Endothelial cell of umbilical vein (primary cell): ENCODE data around the gene ATOSA. TPM values are rescaled to one million over a fixed set of nuclear protein-coding genes. Genes with fewer than 3 reads are reported as not detected.

ENCODE experiments used
- Bru-seq: library from RNA; stranded (reverse); fragments of 400-500 nt; gene quantifications from one replicate; lab custom pipeline; 2021; lab: Mats Ljungman, UMichigan
- BruChase-seq, 2 experiments: library from RNA; stranded (reverse); fragments of 400-500 nt; gene quantifications; one replicate each; lab custom pipeline; 2021; lab: Mats Ljungman, UMichigan
- BruUV-seq: library from RNA; stranded (reverse); fragments of 400-500 nt; replicated peaks from 2 replicates; lab custom pipeline; 2021; lab: Mats Ljungman, UMichigan
- CTCF ChIA-PET: fragments of 300-600, 350-600 bp; sonication (Branson Sonifier 250); formaldehyde crosslinking; loops from one replicate; lab custom pipeline; 2021; ENCODE audit warnings: antibody characterized with exemption, inconsistent platforms; lab: Charles Lee
- POLR2A ChIA-PET: fragments of 300-600, 350-600 bp; sonication (Branson Sonifier 250); formaldehyde crosslinking; loops from one replicate; lab custom pipeline; 2021; ENCODE audit warnings: antibody characterized with exemption, inconsistent platforms; lab: Charles Lee
- DNase-seq: peaks from one replicate; pipeline ENCODE4 v3.0.0-alpha.2; 2011; ENCODE audit warnings: low read depth, low spot score
- FAIRE-seq: peaks from 2 replicates; lab custom pipeline; 2011; peaks lifted over from hg19 to GRCh38; lab: Jason Lieb, UNC
- H2AFZ ChIP-seq: 2 replicates; pipeline ENCODE4 v1.6.0; 2012; ENCODE audit warnings: low read depth, low read length, control low read depth, inconsistent platforms
- H3K27ac ChIP-seq: 2 replicates; pipeline ENCODE4 v1.5.1; 2011; ENCODE audit warnings: low read depth, mild to moderate bottlenecking, control low read depth, low read length, moderate library complexity; ENCODE audit not compliant: insufficient read depth
- H3K27me3 ChIP-seq, 2 experiments: 2 replicates each; pipeline versions ENCODE4 v1.6.0 to v1.6.1; 2011; ENCODE audit warnings: low read length in 2 of 2, mixed read lengths in 1 of 2; ENCODE audit not compliant: control insufficient read depth in 2 of 2, insufficient read depth in 2 of 2
- H3K36me3 ChIP-seq, 2 experiments: 2 replicates in 1 of 2; 3 replicates in 1 of 2; pipeline ENCODE4 v1.5.1; 2011; ENCODE audit warnings: low read length in 2 of 2, mild to moderate bottlenecking in 1 of 2, moderate library complexity in 1 of 2; ENCODE audit not compliant: control insufficient read depth in 2 of 2, insufficient read depth in 2 of 2; ENCODE audit errors: extremely low read depth in 1 of 2
- H3K4me1 ChIP-seq: 3 replicates; pipeline ENCODE4 v1.5.1; 2011; ENCODE audit warnings: mild to moderate bottlenecking, low read length; ENCODE audit not compliant: control insufficient read depth, insufficient read depth; ENCODE audit errors: extremely low read depth
- H3K4me2 ChIP-seq: 2 replicates; pipeline ENCODE4 v1.6.1; 2011; ENCODE audit warnings: low read length, control low read depth, mixed read lengths; ENCODE audit not compliant: insufficient read depth
- H3K4me3 ChIP-seq, 3 experiments: fragments of 200-600 bp in 1 of 3; sonication (generic), shearing (Covaris generic) in 1 of 3; replicated peaks in 1 of 3; 2 replicates each; pipeline ENCODE4 v1.5.1; 2011 to 2016; ENCODE audit warnings: control low read depth in 3 of 3, low read length in 3 of 3, mild to moderate bottlenecking in 2 of 3, inconsistent platforms in 1 of 3, low read depth in 1 of 3, moderate library complexity in 1 of 3; ENCODE audit not compliant: insufficient read depth in 1 of 3
- H3K79me2 ChIP-seq: 2 replicates; pipeline ENCODE4 v1.6.0; 2012; ENCODE audit warnings: low read length, inconsistent platforms; ENCODE audit not compliant: control insufficient read depth, insufficient read depth
- H3K9ac ChIP-seq: replicated peaks from 2 replicates; pipeline ENCODE3; 2011; ENCODE audit warnings: low read length, control low read depth; ENCODE audit not compliant: insufficient read depth; ENCODE audit errors: extremely low read depth
- H3K9me1 ChIP-seq: replicated peaks from 3 replicates; pipeline ENCODE4 v1.6.0; 2011; ENCODE audit warnings: mild to moderate bottlenecking, low read length; ENCODE audit not compliant: control insufficient read depth, insufficient read depth; ENCODE audit errors: extremely low read depth
- H3K9me3 ChIP-seq: replicated peaks from 2 replicates; pipeline ENCODE4 v1.5.1; 2012; ENCODE audit warnings: low read length, inconsistent platforms; ENCODE audit not compliant: control insufficient read depth, insufficient read depth
- H4K20me1 ChIP-seq: replicated peaks from 2 replicates; pipeline ENCODE3; 2011; ENCODE audit warnings: mild to moderate bottlenecking, low read length; ENCODE audit not compliant: control insufficient read depth, insufficient read depth; ENCODE audit errors: extremely low read depth
- CTCF ChIP-seq, 2 donors: IDR thresholded peaks; 1 replicate in 1 of 2; 2 replicates in 1 of 2; pipeline ENCODE4 v1.5.1; 2011; ENCODE audit warnings: low read length in 2 of 2, mild to moderate bottlenecking in 2 of 2, moderate library complexity in 2 of 2, control low read depth in 1 of 2, inconsistent platforms in 1 of 2, low read depth in 1 of 2; ENCODE audit not compliant: insufficient read depth in 1 of 2; ENCODE audit errors: extremely low read depth in 1 of 2
- EZH2 ChIP-seq: IDR thresholded peaks from 2 replicates; pipeline ENCODE4 v1.6.1; 2012; ENCODE audit warnings: borderline replicate concordance, low read depth, mild to moderate bottlenecking, moderate library complexity, low read length, inconsistent platforms; ENCODE audit not compliant: severe bottlenecking
- FOS ChIP-seq: IDR thresholded peaks from 2 replicates; pipeline ENCODE4 v1.6.1; 2011; ENCODE audit warnings: mild to moderate bottlenecking, low read length, moderate library complexity, borderline replicate concordance; ENCODE audit not compliant: insufficient read depth
- JUN ChIP-seq: IDR thresholded peaks from 2 replicates; pipeline ENCODE4 v1.6.1; 2011; ENCODE audit warnings: borderline replicate concordance, low read depth; ENCODE audit not compliant: insufficient read length, insufficient read depth
- MAX ChIP-seq: IDR thresholded peaks from 2 replicates; pipeline ENCODE4 v1.6.1; 2011; ENCODE audit not compliant: insufficient read depth, insufficient read length
- MYC ChIP-seq: IDR thresholded peaks from one replicate; pipeline ENCODE4 v1.6.1; 2011; ENCODE audit warnings: mild to moderate bottlenecking, low read depth, low read length
- POLR2A ChIP-seq: IDR thresholded peaks from 2 replicates; pipeline ENCODE4 v1.6.1; 2012; ENCODE audit warnings: low read depth, mild to moderate bottlenecking, control low read depth, low read length
- POLR2AphosphoS5 ChIP-seq: IDR thresholded peaks from 2 replicates; pipeline ENCODE4 v1.6.1; 2012; ENCODE audit warnings: low read depth, mild to moderate bottlenecking, control low read depth, low read length, moderate library complexity; ENCODE audit not compliant: insufficient read depth
- dilution Hi-C: fragments of 300-500 bp; cut with MboI; formaldehyde crosslinking; loops from one replicate; pipeline ENCODE4 v1.15.0; 2019; ENCODE audit warnings: low sequenced_read_pairs; ENCODE audit not compliant: extremely low pct_ligation_motif_present
- intact Hi-C: fragments of 100-400 bp; cut with micrococcal nuclease; formaldehyde crosslinking; loops from one replicate; pipeline ENCODE4 v1.10.0; 2022
- long read RNA-seq: library from polyadenylated mRNA; stranded (forward); transcript quantifications from one replicate; pipeline ENCODE4 v2.0.0, GENCODE V29; 2021
- polyA minus RNA-seq, 3 experiments: library from RNA; depleted of rRNA, polyadenylated mRNA; stranded (reverse); fragments of >200 nt; gene quantifications; 1 replicate in 1 of 3; 2 replicates in 2 of 3; pipeline ENCODE4 v1.2.3, GENCODE V29; 2011
- polyA plus RNA-seq, 4 experiments: library from polyadenylated mRNA; depleted of rRNA in 3 of 4; stranded (reverse) in 3 of 4; unstranded in 1 of 4; fragments of >200 nt; gene quantifications; 2 replicates each; pipeline versions ENCODE4 v1.2.1 to v1.2.3, GENCODE V29; 2011 to 2012; ENCODE audit warnings: missing spikeins in 1 of 4
- total RNA-seq: library from RNA; stranded (reverse); gene quantifications from 2 replicates; pipeline ENCODE4 v1.2.3, GENCODE V29; 2021

The ATOSA gene
- total RNA-seq (39.1 and 41.1 TPM in 2 replicates), polyA plus RNA-seq (17.1 and 19.4 TPM in 2 replicates), polyA minus RNA-seq (49.2 and 57.4 TPM in 2 replicates), Bru-seq, nascent RNA (percentile 89 among the genes with signal in this experiment), BruChase-seq, experiment 1, labeled RNA remaining after a 6-hour chase (percentile 64 among the genes with signal in this experiment), BruChase-seq, experiment 2, labeled RNA remaining after a 2-hour chase (percentile 84 among the genes with signal in this experiment)
- polyA plus RNA-seq (2011; cell fraction: cytosol; rRNA removed), result 15.4 and 16.5 TPM in 2 replicates
- 90.8 and 104 TPM in 2 replicates for polyA plus RNA-seq (2011; cell fraction: nucleus; rRNA removed)
- polyA plus RNA-seq (2012), result 17.6 and 26.1 TPM in 2 replicates
- polyA minus RNA-seq (2011; cell fraction: cytosol; rRNA and poly(A)+ RNA removed), result 8.9 TPM
- 112 and 162 TPM in 2 replicates for polyA minus RNA-seq (2011; cell fraction: nucleus; rRNA and poly(A)+ RNA removed)
- long read RNA-seq, full-length matches to known transcripts, result 4 of 16 reads
- long read RNA-seq, partial matches to known transcripts, result 1 of 16 reads
- long read RNA-seq, other reads (novel, unspliced or antisense), result 11 of 16 reads

- Histone ChIP-seq H3K36me3 (peaks cover 0 to 3% of the 10 kb centered on the region in 2 experiments), H3K4me1 (peaks cover 18% of the 10 kb centered on the region), H3K9me3 (no peaks in the 10 kb centered on the region), H3K79me2 (peaks cover 3% of the 10 kb centered on the region), H3K4me2 (peak within 1 kb of the TSS; percentile 91), H3K4me3 (peak within 1 kb of the TSS; percentile 59 to 87 (median 80)), H2AFZ (peak within 1 kb of the TSS; percentile 90), H3K9ac (peak within 1 kb of the TSS; percentile 94), H3K9me1 (no peaks in the 10 kb centered on the region), H4K20me1 (no peaks in the 10 kb centered on the region), H3K27me3 (peaks cover 11 to 17% of the 10 kb centered on the region in 2 experiments), H3K27ac (peak within 1 kb of the TSS; percentile 92)
- peak; percentile 70 for FAIRE-seq
- ChIA-PET POLR2A (interaction anchor here (0.7 to 1.4 kb wide), 3 partner anchors 21 to 377 kb away, joined by 3 to 5 read pairs (median 3); no protein-coding TSS in a partner anchor), CTCF (interaction anchor here (0.6 to 2.1 kb wide), 11 partner anchors 27 to 517 kb away, joined by 3 to 10 read pairs (median 4); no protein-coding TSS in a partner anchor)
- DNase-seq, result peak; percentile 90
- intact Hi-C loops, result loop anchor here (1.0 to 2.0 kb wide), 4 partner anchors 51 to 423 kb away; partner anchors contain the start of gene ARPP19
- TF ChIP-seq EZH2 (no peak), FOS (no peak), MYC (no peak), CTCF (IDR thresholded peaks at IDR 0.05; ENCODE audit: extremely low read depth in 1 of 2, insufficient read depth in 1 of 2, low read depth in 1 of 2, low read length in 2 of 2) (no peak), POLR2AphosphoS5 (peak; percentile 59), POLR2A (no peak), MAX (peak; percentile 94), JUN (no peak)
- no TSS peak for BruUV-seq
- dilution Hi-C loops, result no loop called here
Observed at GRCh38 chr15:52679232-52680040, at the start of gene ATOSA. Gene ATOSA (minus strand): TSS chr15:52679388. CDS start chr15:52678021, 1,367 bp downstream.
